IMR-90 (cell line): ENCODE data around the gene SHROOM1. TPM values are rescaled to one million over a fixed set of nuclear protein-coding genes. Genes with fewer than 3 reads are reported as not detected.

Experiments used
- ATAC-seq: fragments of 200-7000 bp; cut with Tn5 transposase; 2 replicates; pipeline ENCODE4 v1.9.1; 2020; ENCODE audit warnings: low read depth, mild to moderate bottlenecking, moderate library complexity
- BruUV-seq: library from RNA; stranded (reverse); fragments of 400-500 nt; replicated peaks from 2 replicates; lab custom pipeline; 2021; lab: Mats Ljungman, UMichigan
- CTCF ChIA-PET: fragments of 300-600 bp; formaldehyde crosslinking; extraction: SDS; loops from one replicate; lab custom pipeline; 2021; ENCODE audit warnings: antibody characterized with exemption; lab: Yijun Ruan, JAX
- POLR2A ChIA-PET: fragments of 300-600 bp; sonication (Branson Sonifier 250); formaldehyde crosslinking; loops from one replicate; lab custom pipeline; 2022; ENCODE audit warnings: antibody characterized with exemption; ENCODE audit not compliant: unreplicated experiment; lab: Charles Lee
- DNase-seq: peaks from one replicate; pipeline ENCODE4 v3.0.0; 2013
- H2AFZ ChIP-seq: replicated peaks from 2 replicates; pipeline ENCODE3; 2013; ENCODE audit warnings: low read length, mild to moderate bottlenecking; ENCODE audit not compliant: poor library complexity
- H2AK5ac ChIP-seq: 2 replicates; pipeline ENCODE4 v1.6.1; 2013; ENCODE audit warnings: low read depth, low read length, inconsistent platforms
- H2AK9ac ChIP-seq: replicated peaks from 2 replicates; pipeline ENCODE3; 2013; ENCODE audit warnings: mild to moderate bottlenecking, low read depth, low read length, moderate library complexity; ENCODE audit not compliant: poor library complexity
- H2BK120ac ChIP-seq: 2 replicates; pipeline ENCODE4 v1.6.1; 2013; ENCODE audit warnings: low read depth, low read length, inconsistent platforms
- H2BK15ac ChIP-seq: 3 replicates; pipeline ENCODE4 v1.6.1; 2013; ENCODE audit warnings: low read depth, low read length, inconsistent platforms
- H2BK20ac ChIP-seq: 2 replicates; pipeline ENCODE4 v1.6.1; 2013; ENCODE audit warnings: low read depth, mild to moderate bottlenecking, inconsistent platforms, low read length, moderate library complexity
- H2BK5ac ChIP-seq: 2 replicates; pipeline ENCODE4 v1.6.1; 2013; ENCODE audit warnings: mild to moderate bottlenecking, low read depth, low read length, inconsistent platforms; ENCODE audit not compliant: poor library complexity, severe bottlenecking
- H3K14ac ChIP-seq: replicated peaks from 2 replicates; pipeline ENCODE4 v1.6.1; 2013; ENCODE audit warnings: low read depth, low read length, inconsistent platforms
- H3K18ac ChIP-seq: 2 replicates; pipeline ENCODE4 v1.6.1; 2013; ENCODE audit warnings: low read depth, low read length, control low read depth
- H3K23ac ChIP-seq: 2 replicates; pipeline ENCODE4 v1.6.1; 2013; ENCODE audit warnings: low read depth, low read length, inconsistent platforms
- H3K27ac ChIP-seq: 2 replicates; pipeline ENCODE4 v1.5.1; 2013; ENCODE audit warnings: mild to moderate bottlenecking, control low read depth, low read length; ENCODE audit not compliant: insufficient read depth
- H3K27me3 ChIP-seq: 2 replicates; pipeline ENCODE4 v1.6.1; 2013; ENCODE audit warnings: low read length; ENCODE audit not compliant: control insufficient read depth, insufficient read depth
- H3K36me3 ChIP-seq: 2 replicates; pipeline ENCODE4 v1.6.1; 2013; ENCODE audit warnings: low read length, mixed read lengths; ENCODE audit not compliant: control insufficient read depth, insufficient read depth
- H3K4ac ChIP-seq: 2 replicates; pipeline ENCODE4 v1.6.1; 2013; ENCODE audit warnings: low read depth, low read length, inconsistent platforms
- H3K4me1 ChIP-seq: 2 replicates; pipeline ENCODE4 v1.6.1; 2013; ENCODE audit warnings: low read length, mixed read lengths; ENCODE audit not compliant: control insufficient read depth, insufficient read depth
- H3K4me2 ChIP-seq: 2 replicates; pipeline ENCODE4 v1.6.1; 2013; ENCODE audit warnings: low read depth, mild to moderate bottlenecking, control low read depth, low read length, moderate library complexity
- H3K4me3 ChIP-seq: 2 replicates; pipeline ENCODE4 v1.5.1; 2013; ENCODE audit warnings: low read depth, mild to moderate bottlenecking, control low read depth, low read length, moderate library complexity; ENCODE audit not compliant: insufficient read depth
- H3K56ac ChIP-seq: 2 replicates; pipeline ENCODE4 v1.6.1; 2013; ENCODE audit warnings: low read length, inconsistent platforms; ENCODE audit not compliant: insufficient read depth; ENCODE audit errors: extremely low read depth
- H3K79me1 ChIP-seq, 2 experiments: 2 replicates each; pipeline ENCODE4 v1.6.1; 2013; ENCODE audit warnings: low read length in 2 of 2, inconsistent platforms in 1 of 2, low read depth in 1 of 2
- H3K9ac ChIP-seq: 2 replicates; pipeline ENCODE4 v1.6.1; 2013; ENCODE audit warnings: low read depth, low read length, control low read depth
- H3K9me1 ChIP-seq: 2 replicates; pipeline ENCODE4 v1.6.1; 2013; ENCODE audit warnings: low read length, inconsistent platforms; ENCODE audit not compliant: insufficient read depth
- H3K9me3 ChIP-seq: 2 replicates; pipeline ENCODE4 v1.6.1; 2013; ENCODE audit warnings: low read length; ENCODE audit not compliant: control insufficient read depth, insufficient read depth
- H4K20me1 ChIP-seq: 2 replicates; pipeline ENCODE4 v1.6.1; 2013; ENCODE audit warnings: low read length, inconsistent platforms; ENCODE audit not compliant: insufficient read depth
- H4K5ac ChIP-seq: 2 replicates; pipeline ENCODE4 v1.6.1; 2013; ENCODE audit warnings: mild to moderate bottlenecking, low read depth, low read length, control low read depth
- H4K8ac ChIP-seq, 2 experiments: 2 replicates each; pipeline ENCODE4 v1.6.1; 2013; ENCODE audit warnings: low read depth in 2 of 2, low read length in 2 of 2, control low read depth in 1 of 2, inconsistent platforms in 1 of 2
- H4K91ac ChIP-seq: 2 replicates; pipeline ENCODE4 v1.6.1; 2013; ENCODE audit warnings: low read depth, low read length, inconsistent platforms; ENCODE audit not compliant: insufficient read depth
- BHLHE40 ChIP-seq: fragments of 150-350 bp; IDR thresholded peaks from 2 replicates; pipeline ENCODE4 v1.6.1; 2016; ENCODE audit warnings: mild to moderate bottlenecking, low read depth, low read length
- CEBPB ChIP-seq: IDR thresholded peaks from 2 replicates; pipeline ENCODE4 v1.6.1; 2012; ENCODE audit warnings: low read depth, low read length, improper control_type of control experiment
- RFX5 ChIP-seq: IDR thresholded peaks from 2 replicates; pipeline ENCODE4 v1.8.0; 2012; ENCODE audit warnings: low read depth, mild to moderate bottlenecking, low read length, moderate library complexity
- WGBS, 2 experiments: methylation state at CpG; one replicate each; pipeline versions ENCODE4 v1.1.5 to v1.1.7; 2013; ENCODE audit warnings: missing lambda C conversion rate in 2 of 2; ENCODE audit not compliant: insufficient read length in 1 of 2; ENCODE audit errors: extremely low coverage in 2 of 2; 5-methylcytosine and 5-hydroxymethylcytosine counted together
- dilution Hi-C: fragments of 300-500 bp; cut with HindIII; formaldehyde crosslinking; loops from one replicate; pipeline ENCODE4 v1.14.3; 2018; ENCODE audit warnings: low sequenced_read_pairs; ENCODE audit not compliant: unreplicated experiment
- in situ Hi-C: fragments of 300-500 bp; cut with MboI; formaldehyde crosslinking; loops from 3 replicates; pipeline ENCODE4 v1.14.3; 2019; ENCODE audit warnings: low sequenced_read_pairs, inconsistent platforms, mixed read lengths
- intact Hi-C: fragments of 100-400 bp; cut with micrococcal nuclease; formaldehyde crosslinking; loops from 2 replicates; pipeline ENCODE4 v1.10.0; 2022
- polyA plus RNA-seq, 3 experiments: library from polyadenylated mRNA; depleted of rRNA; stranded (reverse); fragments of >200 nt; gene quantifications; 2 replicates each; pipeline ENCODE4 v1.2.3, GENCODE V29; 2012; ENCODE audit warnings: low replicate concordance in 1 of 3
- total RNA-seq: library from RNA; depleted of rRNA; stranded (reverse); fragments of >200 nt; gene quantifications from 2 replicates; pipeline ENCODE4 v1.2.3, GENCODE V29; 2012
- TF ChIP-seq, protein P1 (sequence below): fragments of 150-350 bp; IDR thresholded peaks from 2 replicates; pipeline ENCODE4 v1.6.1; 2017; ENCODE audit warnings: mild to moderate bottlenecking, antibody characterized with exemption, low read length, low read depth

SHROOM1 gene
- total and polyA plus RNA-seq, 2 of the 4 experiments (the other 2 are of a cell fraction) = 1.4 to 6.3 TPM

DNA sequence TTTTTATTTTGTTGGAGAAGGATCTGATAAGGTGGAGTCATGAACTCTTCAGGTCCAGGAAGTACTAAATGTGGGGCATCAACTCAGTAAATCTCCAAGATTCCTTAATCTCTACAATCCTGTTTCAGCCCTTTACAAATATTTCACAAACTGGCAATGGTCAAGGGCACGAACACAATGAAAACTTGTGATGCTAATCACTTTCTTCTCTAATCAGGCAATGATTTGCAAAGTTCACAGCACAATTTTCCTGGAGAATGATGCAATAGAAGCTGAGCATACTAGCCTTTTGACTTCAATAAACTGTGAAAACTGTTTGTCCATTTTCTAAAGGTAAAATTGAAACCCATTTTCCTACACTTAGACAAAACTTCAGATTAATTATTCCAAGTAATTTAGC lies 18.9 kb upstream of the SHROOM1 start:
- TF ChIP-seq RFX5 (no peak), BHLHE40 (no peak), CEBPB (peak; percentile 76)
- TF ChIP-seq, protein P1, sequence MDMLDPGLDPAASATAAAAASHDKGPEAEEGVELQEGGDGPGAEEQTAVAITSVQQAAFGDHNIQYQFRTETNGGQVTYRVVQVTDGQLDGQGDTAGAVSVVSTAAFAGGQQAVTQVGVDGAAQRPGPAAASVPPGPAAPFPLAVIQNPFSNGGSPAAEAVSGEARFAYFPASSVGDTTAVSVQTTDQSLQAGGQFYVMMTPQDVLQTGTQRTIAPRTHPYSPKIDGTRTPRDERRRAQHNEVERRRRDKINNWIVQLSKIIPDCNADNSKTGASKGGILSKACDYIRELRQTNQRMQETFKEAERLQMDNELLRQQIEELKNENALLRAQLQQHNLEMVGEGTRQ = no peak
- ChIA-PET POLR2A (no interaction called here), CTCF (no interaction called here)
- Histone ChIP-seq H3K27me3 (no peaks in the 10 kb centered on the region), H2BK15ac (no peak overlapping the region), H2AK5ac (no peak overlapping the region), H3K9me3 (no peaks in the 10 kb centered on the region), H3K9me1 (no peaks in the 10 kb centered on the region), H3K23ac (no peak overlapping the region; the same call in 1 of the 2 replicates), H4K5ac (0 out of 2 replicates have a peak overlapping the region, but pooled peaks have one; percentile 17), H3K36me3 (no peaks in the 10 kb centered on the region), H2BK120ac (peak overlapping the region; percentile 6; the same call in 1 of the 2 replicates), H2AFZ (no peak overlapping the region), H3K27ac (no peak overlapping the region), H4K91ac (no peak overlapping the region), H3K79me1 (no peaks in the 10 kb centered on the region), H2BK5ac (no peak overlapping the region), H3K18ac (peak overlapping the region; percentile 29), H4K20me1 (no peaks in the 10 kb centered on the region), H3K14ac (no peak overlapping the region), H2AK9ac (no peak overlapping the region), H3K4me3 (no peak overlapping the region), H3K56ac (no peak overlapping the region), H3K4me2 (no peak overlapping the region), H4K8ac (0 out of 4 replicates have a peak overlapping the region, but pooled peaks of 1 of the 2 experiments have one; percentile 19), H3K9ac (no peak overlapping the region), H2BK20ac (no peak overlapping the region), H3K4ac (no peak overlapping the region), H3K4me1 (peaks cover 3% of the 10 kb centered on the region; the same call in 1 of the 2 replicates)
- in situ Hi-C loops = no loop called here
- no peak for ATAC-seq
- no CpG with 5 or more reads among the region's 1 CpG for WGBS, 2 experiments
- intact Hi-C loops = no loop called here
- dilution Hi-C loops = no loop called here
- no peak for DNase-seq
- BruUV-seq = no TSS peak
